Measurements from ENCODE around the gene WDR20.

Gene WDR20

DNA sequence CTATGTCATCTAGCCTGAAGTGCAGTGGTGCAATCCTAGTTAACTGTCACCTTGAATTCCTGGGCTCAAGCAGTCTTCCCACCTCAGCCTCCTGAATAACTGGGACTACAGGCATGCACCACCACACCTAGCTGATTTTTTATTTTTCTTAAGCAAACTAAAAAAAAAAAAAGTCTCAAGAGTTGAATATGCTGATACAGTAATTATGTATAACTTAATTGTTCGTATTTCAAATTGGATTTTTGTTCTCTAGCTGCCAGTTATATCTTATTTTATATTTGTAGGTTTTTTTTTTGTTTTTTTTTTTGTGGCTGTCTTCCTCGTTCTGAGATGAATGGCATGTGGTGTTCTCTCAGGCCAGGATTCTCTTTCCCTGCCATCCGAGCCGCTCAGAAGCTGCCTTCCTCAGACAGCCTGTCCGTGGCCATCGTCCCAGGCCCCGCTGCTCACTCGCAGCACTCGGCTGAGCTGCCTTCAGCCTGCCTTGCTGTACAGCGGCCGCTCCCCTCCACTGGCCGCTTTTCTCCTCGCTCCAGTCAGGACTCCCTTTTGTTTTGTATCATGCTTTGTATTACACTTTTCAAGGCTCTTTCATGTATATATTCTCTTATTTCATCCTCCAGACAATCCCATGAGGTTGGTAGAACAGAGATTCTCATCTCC, 53.3 kb downstream of the WDR20 start:
- Histone ChIP-seq H3K27ac (ENCODE audit: low read depth, low read length) (no peak overlapping the region), H3K4me3 (ENCODE audit: low read length) (no peak overlapping the region), H3K4me1 (ENCODE audit: control insufficient read depth, low read length) (peaks cover 20% of the 10 kb centered on the region), H4K20me1 (ENCODE audit: control insufficient read depth, insufficient read depth, low read depth, low read length) (peaks cover 13% of the 10 kb centered on the region), H3K9me3 (ENCODE audit: control insufficient read depth, insufficient read depth, low read length) (no peaks in the 10 kb centered on the region), H3K27me3 (ENCODE audit: control insufficient read depth, low read length) (no peaks in the 10 kb centered on the region), H3K4me2 (ENCODE audit: low read length) (no peak overlapping the region), H3F3A (ENCODE audit: control insufficient read depth, insufficient read depth) (no peaks in the 10 kb centered on the region), H3K36me3 (ENCODE audit: control insufficient read depth, low read length) (peaks cover 25% of the 10 kb centered on the region), H3K79me2 (ENCODE audit: control insufficient read depth, low read length) (peaks cover 66% of the 10 kb centered on the region), H3K9me2 (replicated peaks; ENCODE audit: control insufficient read depth, low read length) (no peaks in the 10 kb centered on the region)
- TF ChIP-seq, protein P1, sequence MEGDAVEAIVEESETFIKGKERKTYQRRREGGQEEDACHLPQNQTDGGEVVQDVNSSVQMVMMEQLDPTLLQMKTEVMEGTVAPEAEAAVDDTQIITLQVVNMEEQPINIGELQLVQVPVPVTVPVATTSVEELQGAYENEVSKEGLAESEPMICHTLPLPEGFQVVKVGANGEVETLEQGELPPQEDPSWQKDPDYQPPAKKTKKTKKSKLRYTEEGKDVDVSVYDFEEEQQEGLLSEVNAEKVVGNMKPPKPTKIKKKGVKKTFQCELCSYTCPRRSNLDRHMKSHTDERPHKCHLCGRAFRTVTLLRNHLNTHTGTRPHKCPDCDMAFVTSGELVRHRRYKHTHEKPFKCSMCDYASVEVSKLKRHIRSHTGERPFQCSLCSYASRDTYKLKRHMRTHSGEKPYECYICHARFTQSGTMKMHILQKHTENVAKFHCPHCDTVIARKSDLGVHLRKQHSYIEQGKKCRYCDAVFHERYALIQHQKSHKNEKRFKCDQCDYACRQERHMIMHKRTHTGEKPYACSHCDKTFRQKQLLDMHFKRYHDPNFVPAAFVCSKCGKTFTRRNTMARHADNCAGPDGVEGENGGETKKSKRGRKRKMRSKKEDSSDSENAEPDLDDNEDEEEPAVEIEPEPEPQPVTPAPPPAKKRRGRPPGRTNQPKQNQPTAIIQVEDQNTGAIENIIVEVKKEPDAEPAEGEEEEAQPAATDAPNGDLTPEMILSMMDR (IDR thresholded peaks at IDR 0.05; ENCODE audit: low read depth, low read length, poor library complexity, severe bottlenecking): no peak
- no peak for TF ChIP-seq EZH2phosphoT487 (IDR thresholded peaks at IDR 0.05; ENCODE audit: borderline replicate concordance, low read length)

DNA sequence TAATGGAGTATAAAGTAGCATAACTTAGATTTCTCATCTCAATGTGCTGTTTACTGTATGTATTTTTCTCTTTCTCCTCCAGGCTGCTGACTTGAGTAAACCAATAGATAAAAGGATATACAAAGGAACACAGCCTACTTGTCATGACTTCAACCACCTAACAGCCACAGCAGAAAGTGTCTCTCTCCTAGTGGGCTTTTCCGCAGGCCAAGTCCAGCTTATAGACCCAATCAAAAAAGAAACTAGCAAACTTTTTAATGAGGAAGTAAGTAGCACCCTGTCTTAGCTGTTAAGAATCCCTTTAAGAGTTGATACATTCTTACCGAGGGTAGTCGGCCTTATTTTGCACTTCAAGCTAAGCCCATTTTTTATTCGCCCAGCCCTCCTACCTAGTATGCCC, 55.2 kb downstream of the WDR20 start:
- Histone ChIP-seq H3K9me3 (ENCODE audit: control insufficient read depth, insufficient read depth, low read length) (no peaks in the 10 kb centered on the region), H3K9me2 (replicated peaks; ENCODE audit: control insufficient read depth, low read length) (no peaks in the 10 kb centered on the region), H3K4me1 (ENCODE audit: control insufficient read depth, low read length) (peaks cover 20% of the 10 kb centered on the region), H3K4me3 (ENCODE audit: low read length) (no peak overlapping the region), H3K27me3 (ENCODE audit: control insufficient read depth, low read length) (no peaks in the 10 kb centered on the region), H3K79me2 (ENCODE audit: control insufficient read depth, low read length) (peaks cover 52% of the 10 kb centered on the region), H4K20me1 (ENCODE audit: control insufficient read depth, insufficient read depth, low read depth, low read length) (peaks cover 11% of the 10 kb centered on the region), H3K4me2 (ENCODE audit: low read length) (no peak overlapping the region), H3K27ac (ENCODE audit: low read depth, low read length) (no peak overlapping the region), H3K36me3 (ENCODE audit: control insufficient read depth, low read length) (peaks cover 33% of the 10 kb centered on the region), H3F3A (ENCODE audit: control insufficient read depth, insufficient read depth) (no peaks in the 10 kb centered on the region)
- TF ChIP-seq, protein P1 (IDR thresholded peaks at IDR 0.05; ENCODE audit: low read depth, low read length, poor library complexity, severe bottlenecking): no peak
- TF ChIP-seq EZH2phosphoT487 (IDR thresholded peaks at IDR 0.05; ENCODE audit: borderline replicate concordance, low read length): no peak

DNA sequence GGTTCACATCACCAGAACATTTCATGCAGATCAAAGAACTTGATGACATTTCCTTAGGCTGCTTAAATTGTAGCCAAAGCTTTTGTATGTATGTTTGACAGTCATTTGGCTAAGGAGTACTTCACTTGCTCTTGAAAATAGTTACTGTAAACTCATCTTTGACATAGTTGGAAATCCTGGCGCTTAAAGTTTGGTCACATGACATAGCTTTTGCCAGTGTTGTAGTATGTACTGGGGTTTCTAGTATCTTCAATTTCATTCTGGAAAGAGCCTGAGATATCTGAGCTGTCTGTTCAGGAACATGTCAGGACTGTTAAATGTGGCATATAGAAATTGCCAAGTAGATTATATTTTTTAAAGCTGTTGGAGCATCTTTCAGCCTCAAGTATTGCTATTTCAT, 55.7 kb downstream of the WDR20 start:
- H3K27ac ChIP-seq (ENCODE audit: low read depth, low read length): no peak overlapping the region
- H3K36me3 ChIP-seq (ENCODE audit: control insufficient read depth, low read length): peaks cover 34% of the 10 kb centered on the region
- peaks cover 20% of the 10 kb centered on the region for H3K4me1 ChIP-seq (ENCODE audit: control insufficient read depth, low read length)
- H3K4me2 ChIP-seq (ENCODE audit: low read length): no peak overlapping the region
- H3K9me3 ChIP-seq (ENCODE audit: control insufficient read depth, insufficient read depth, low read length): no peaks in the 10 kb centered on the region
- no peaks in the 10 kb centered on the region for H3K9me2 ChIP-seq (replicated peaks; ENCODE audit: control insufficient read depth, low read length)
- H3K79me2 ChIP-seq (ENCODE audit: control insufficient read depth, low read length): peaks cover 46% of the 10 kb centered on the region
- H4K20me1 ChIP-seq (ENCODE audit: control insufficient read depth, insufficient read depth, low read depth, low read length): peaks cover 9% of the 10 kb centered on the region
- H3K4me3 ChIP-seq (ENCODE audit: low read length): no peak overlapping the region
- no peaks in the 10 kb centered on the region for H3K27me3 ChIP-seq (ENCODE audit: control insufficient read depth, low read length)
- TF ChIP-seq EZH2phosphoT487 (IDR thresholded peaks at IDR 0.05; ENCODE audit: borderline replicate concordance, low read length): no peak
- TF ChIP-seq, protein P1 (IDR thresholded peaks at IDR 0.05; ENCODE audit: low read depth, low read length, poor library complexity, severe bottlenecking): no peak
- no peaks in the 10 kb centered on the region for H3F3A ChIP-seq (ENCODE audit: control insufficient read depth, insufficient read depth)
